Esophagus muscularis mucosa (tissue), 4 donors: Measurements from ENCODE around the gene BORCS5. TPM values are rescaled to one million over a fixed set of nuclear protein-coding genes. Genes with fewer than 3 reads are reported as not detected.
A peak's percentile ranks its signal among the peaks of the same experiment; 100 is the strongest.

ENCODE experiments used
- DNase-seq: peaks from one replicate; pipeline ENCODE4 v3.0.0-alpha.2; 2017; ENCODE audit errors: extremely low spot score
- H3K27ac ChIP-seq, 4 donors: fragments of 200-600 bp; sonication (generic); replicated peaks in 1 of 4; 1 replicate in 3 of 4; 2 replicates in 1 of 4; pipeline ENCODE4 v1.5.1; 2016 to 2019; ENCODE audit warnings: mild to moderate bottlenecking in 1 of 4
- H3K27me3 ChIP-seq, 4 donors: fragments of 200-600 bp; sonication (generic); one replicate each; pipeline versions ENCODE4 v1.5.1 to v1.6.0; 2016 to 2019
- H3K36me3 ChIP-seq, 4 donors: fragments of 200-600 bp; sonication (generic); one replicate each; pipeline ENCODE4 v1.5.1; 2016 to 2019
- H3K4me1 ChIP-seq, 4 donors: fragments of 200-600 bp; sonication (generic); one replicate each; pipeline ENCODE4 v1.5.1; 2016 to 2019
- H3K4me3 ChIP-seq, 4 donors: fragments of 200-600 bp; sonication (generic); 1 replicate in 2 of 4; 2 replicates in 2 of 4; pipeline ENCODE4 v1.5.1; 2016 to 2019; ENCODE audit warnings: mild to moderate bottlenecking in 4 of 4, moderate library complexity in 1 of 4
- H3K9me3 ChIP-seq, 4 donors: fragments of 200-600 bp; sonication (generic); 1 replicate in 3 of 4; 2 replicates in 1 of 4; pipeline ENCODE4 v1.5.1; 2016 to 2019
- EP300 ChIP-seq: sonication (generic); formaldehyde crosslinking; IDR thresholded peaks from one replicate; pipeline ENCODE4 v1.6.1; 2017; ENCODE audit warnings: antibody characterized with exemption
- POLR2A ChIP-seq: fragments of 450-650 bp; IDR thresholded peaks from one replicate; pipeline ENCODE4 v1.6.1; 2017; ENCODE audit warnings: antibody characterized with exemption, moderate library complexity, mild to moderate bottlenecking, low read depth
- POLR2AphosphoS5 ChIP-seq, 2 donors: sonication (generic); formaldehyde crosslinking; IDR thresholded peaks; one replicate each; pipeline ENCODE4 v1.6.1; 2017; ENCODE audit warnings: antibody characterized with exemption in 2 of 2
- WGBS: methylation state at CpG from one replicate; pipeline ENCODE4 v1.1.5; 2018; 5-methylcytosine and 5-hydroxymethylcytosine counted together
- intact Hi-C: fragments of 100-400 bp; cut with DNase I; formaldehyde crosslinking; loops from one replicate; pipeline ENCODE4 v1.15.1; 2023
- total RNA-seq, 4 donors: library from RNA; depleted of rRNA; stranded (reverse); fragments of >200 nt; gene quantifications; one replicate each; pipeline versions ENCODE4 v1.1.0 to v1.2.1, GENCODE V29; 2016
- TF ChIP-seq, protein P1 (sequence below), 3 experiments: fragments of 200-600 bp in 2 of 3; fragments of 450-650 bp in 1 of 3; sonication (generic) in 2 of 3; IDR thresholded peaks; one replicate each; pipeline ENCODE4 v1.5.1; 2017 to 2019; ENCODE audit warnings: antibody characterized with exemption in 3 of 3, mild to moderate bottlenecking in 2 of 3, moderate library complexity in 1 of 3

BORCS5 gene
- total RNA-seq, 4 donors from 2014 or later, result 16.5 to 25.0 (median 19.0) TPM

DNA sequence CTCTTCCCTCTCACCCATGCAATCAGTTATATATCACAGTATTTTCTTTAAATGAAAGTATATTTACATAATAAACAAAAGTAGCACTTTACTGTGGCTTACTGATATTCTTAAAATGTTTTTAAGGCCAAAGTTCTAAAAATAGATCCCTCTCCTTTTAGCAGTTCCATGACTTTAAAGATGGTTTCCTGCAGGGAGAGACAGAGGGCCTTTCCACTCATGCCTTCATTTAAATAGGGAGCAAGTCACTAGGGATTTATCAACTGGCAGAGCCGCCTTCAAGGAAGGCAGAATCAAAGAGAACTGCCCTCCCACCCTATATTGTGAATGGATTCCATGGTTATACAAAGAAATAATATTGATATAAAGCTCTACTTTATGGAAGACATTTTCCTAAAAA lies 150.2 kb downstream of the BORCS5 start:
- Histone ChIP-seq H3K27ac (peak overlapping the region in 3 of 4 donors; percentile 8 to 69 (median 60)), H3K4me3 (no peak overlapping the region), H3K9me3 (no peaks in the 10 kb centered on the region), H3K4me1 (peaks cover 33 to 54% (median 38%) of the 10 kb centered on the region in 4 donors), H3K36me3 (peaks cover 0 to 5% (median 0%) of the 10 kb centered on the region in 4 donors), H3K27me3 (no peaks in the 10 kb centered on the region)
- TF ChIP-seq, protein P1, sequence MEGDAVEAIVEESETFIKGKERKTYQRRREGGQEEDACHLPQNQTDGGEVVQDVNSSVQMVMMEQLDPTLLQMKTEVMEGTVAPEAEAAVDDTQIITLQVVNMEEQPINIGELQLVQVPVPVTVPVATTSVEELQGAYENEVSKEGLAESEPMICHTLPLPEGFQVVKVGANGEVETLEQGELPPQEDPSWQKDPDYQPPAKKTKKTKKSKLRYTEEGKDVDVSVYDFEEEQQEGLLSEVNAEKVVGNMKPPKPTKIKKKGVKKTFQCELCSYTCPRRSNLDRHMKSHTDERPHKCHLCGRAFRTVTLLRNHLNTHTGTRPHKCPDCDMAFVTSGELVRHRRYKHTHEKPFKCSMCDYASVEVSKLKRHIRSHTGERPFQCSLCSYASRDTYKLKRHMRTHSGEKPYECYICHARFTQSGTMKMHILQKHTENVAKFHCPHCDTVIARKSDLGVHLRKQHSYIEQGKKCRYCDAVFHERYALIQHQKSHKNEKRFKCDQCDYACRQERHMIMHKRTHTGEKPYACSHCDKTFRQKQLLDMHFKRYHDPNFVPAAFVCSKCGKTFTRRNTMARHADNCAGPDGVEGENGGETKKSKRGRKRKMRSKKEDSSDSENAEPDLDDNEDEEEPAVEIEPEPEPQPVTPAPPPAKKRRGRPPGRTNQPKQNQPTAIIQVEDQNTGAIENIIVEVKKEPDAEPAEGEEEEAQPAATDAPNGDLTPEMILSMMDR (IDR thresholded peaks at IDR 0.05), result no peak
- TF ChIP-seq POLR2A, result no peak
- no peak for TF ChIP-seq POLR2AphosphoS5 (IDR thresholded peaks at IDR 0.05)
- TF ChIP-seq EP300, result no peak
- intact Hi-C loops, result no loop called here
- no peak for DNase-seq
- 70% methylated on average over 1 of the region's 1 CpG for WGBS

DNA sequence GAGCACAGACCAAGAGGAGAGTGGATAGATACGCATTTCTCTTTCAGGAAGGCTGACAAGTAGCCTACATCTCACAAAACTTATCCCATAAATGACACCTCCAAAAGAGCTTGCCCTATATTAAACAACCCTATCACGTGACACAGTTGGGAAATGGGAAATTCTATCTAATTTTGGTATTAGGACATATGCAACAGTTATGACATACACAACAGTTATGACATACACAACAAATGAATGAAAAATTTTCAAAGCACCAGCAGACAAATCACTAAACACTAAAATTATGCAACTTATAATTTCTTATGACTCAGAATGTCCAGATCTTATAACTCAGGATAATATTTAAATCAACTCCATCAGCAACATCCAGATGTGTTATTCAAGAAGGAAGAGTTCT lies 151.7 kb downstream of the BORCS5 start:
- H3K36me3 ChIP-seq, result no peaks in the 10 kb centered on the region

DNA sequence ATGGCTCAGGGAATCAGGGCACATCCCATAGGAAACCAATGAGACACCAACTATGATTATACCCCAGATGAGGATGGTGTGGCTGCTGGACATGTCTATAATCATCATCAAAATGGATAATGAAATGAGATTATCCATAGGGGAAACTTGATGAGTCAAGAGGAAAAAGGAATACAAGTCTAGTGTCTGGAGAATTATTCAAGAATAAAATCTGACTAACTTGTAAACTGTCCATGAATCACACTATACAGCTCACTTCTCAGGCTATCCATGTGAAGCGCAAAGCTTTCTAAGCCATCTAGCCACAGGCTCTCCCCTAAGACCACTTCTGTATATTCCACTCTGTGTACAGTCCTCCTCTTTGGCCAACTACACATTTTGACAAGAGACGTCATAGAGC lies 153.3 kb downstream of the BORCS5 start:
- Histone ChIP-seq H3K27ac (no peak overlapping the region), H3K9me3 (no peaks in the 10 kb centered on the region), H3K4me1 (peaks cover 40 to 45% (median 42%) of the 10 kb centered on the region in 4 donors), H3K27me3 (no peaks in the 10 kb centered on the region), H3K36me3 (no peaks in the 10 kb centered on the region), H3K4me3 (no peak overlapping the region)
- TF ChIP-seq POLR2A, result no peak
- no peak for TF ChIP-seq POLR2AphosphoS5 (IDR thresholded peaks at IDR 0.05)
- no peak for TF ChIP-seq EP300
- TF ChIP-seq, protein P1 (IDR thresholded peaks at IDR 0.05), result no peak
- intact Hi-C loops, result no loop called here
- DNase-seq, result no peak
- 84% methylated on average over 2 of the region's 2 CpGs for WGBS

More for the DNA sequence above, 151.7 kb downstream of the BORCS5 start:
- Histone ChIP-seq H3K4me1 (peaks cover 41 to 54% (median 42%) of the 10 kb centered on the region in 4 donors), H3K27me3 (no peaks in the 10 kb centered on the region), H3K4me3 (no peak overlapping the region), H3K9me3 (no peaks in the 10 kb centered on the region), H3K27ac (no peak overlapping the region)
- TF ChIP-seq EP300 (no peak), POLR2A (no peak), POLR2AphosphoS5 (IDR thresholded peaks at IDR 0.05) (no peak)
- TF ChIP-seq, protein P1 (IDR thresholded peaks at IDR 0.05), result no peak
- 88% methylated on average over 2 of the region's 2 CpGs for WGBS
- DNase-seq, result no peak
- intact Hi-C loops, result no loop called here

DNA sequence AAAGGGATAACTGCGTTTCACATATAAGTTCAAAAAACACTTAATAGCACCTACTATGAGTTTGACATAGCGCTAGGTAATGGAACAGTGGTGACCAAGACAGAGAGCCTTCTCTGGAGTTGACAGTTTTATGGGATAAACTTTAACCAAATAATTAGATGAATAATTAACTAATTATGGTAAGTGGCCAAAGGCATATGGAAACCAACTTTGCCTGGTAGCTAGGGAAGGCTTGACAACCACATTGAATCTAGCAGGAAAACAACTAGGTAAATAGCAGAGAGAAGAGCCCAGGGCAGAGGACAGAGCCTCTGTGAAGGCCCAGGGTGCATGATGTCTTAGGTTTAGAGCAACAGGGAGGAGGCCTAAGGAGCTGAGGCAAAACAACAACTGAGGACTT lies 153.7 kb downstream of the BORCS5 start:
- no peak for DNase-seq
- peaks cover 36 to 41% (median 38%) of the 10 kb centered on the region in 4 donors for H3K4me1 ChIP-seq
- H3K4me3 ChIP-seq, result no peak overlapping the region
- no peaks in the 10 kb centered on the region for H3K9me3 ChIP-seq
- TF ChIP-seq POLR2AphosphoS5 (IDR thresholded peaks at IDR 0.05) (no peak), EP300 (no peak), POLR2A (no peak)
- TF ChIP-seq, protein P1 (IDR thresholded peaks at IDR 0.05), result no peak
- H3K27me3 ChIP-seq, result no peaks in the 10 kb centered on the region
- WGBS, result 92% methylated on average over 2 of the region's 2 CpGs
- H3K27ac ChIP-seq, result no peak overlapping the region
- H3K36me3 ChIP-seq, result no peaks in the 10 kb centered on the region
- intact Hi-C loops, result no loop called here
